Activated CD8-positive, alpha-beta memory T cell treated with anti-CD3 and anti-CD28 coated beads for 24 hours (primary cell): ENCODE data around the gene TSPY10.
"Not testable (repeated sequence)": the region's sequence is repeated elsewhere in the genome, so short reads cannot be mapped to it uniquely, and the experiment has no call there.

Source experiments
- DNase-seq: peaks from one replicate; pipeline ENCODE4 v3.0.0-alpha.2; 2020

Gene TSPY10, protein sequence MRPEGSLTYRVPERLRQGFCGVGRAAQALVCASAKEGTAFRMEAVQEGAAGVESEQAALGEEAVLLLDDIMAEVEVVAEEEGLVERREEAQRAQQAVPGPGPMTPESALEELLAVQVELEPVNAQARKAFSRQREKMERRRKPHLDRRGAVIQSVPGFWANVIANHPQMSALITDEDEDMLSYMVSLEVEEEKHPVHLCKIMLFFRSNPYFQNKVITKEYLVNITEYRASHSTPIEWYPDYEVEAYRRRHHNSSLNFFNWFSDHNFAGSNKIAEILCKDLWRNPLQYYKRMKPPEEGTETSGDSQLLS

DNA sequence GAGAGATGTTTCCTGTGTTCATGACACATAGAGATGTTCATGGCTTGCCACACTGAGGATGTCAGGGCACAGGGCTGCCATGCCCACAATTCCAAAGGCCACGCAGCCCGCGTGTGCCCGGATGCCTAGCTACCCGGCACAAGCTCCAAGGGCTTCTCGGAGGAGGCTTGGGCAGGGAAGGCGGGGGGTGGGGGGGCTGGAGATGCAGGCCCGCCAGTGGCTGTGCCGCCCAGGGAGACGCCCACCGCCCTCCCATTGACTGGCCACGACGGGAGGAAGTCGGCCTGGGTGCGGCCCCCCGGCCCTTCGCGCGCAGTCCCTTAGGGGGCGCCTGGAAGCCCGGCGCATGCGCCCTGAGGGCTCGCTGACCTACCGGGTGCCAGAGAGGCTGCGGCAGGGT lies at the start of gene TSPY10:
Gene TSPY10 (plus strand): TSS at position 301 of the 400 bp plus-strand sequence. CDS start 46 bp downstream, at position 347.
- not testable (repeated sequence) for DNase-seq

DNA sequence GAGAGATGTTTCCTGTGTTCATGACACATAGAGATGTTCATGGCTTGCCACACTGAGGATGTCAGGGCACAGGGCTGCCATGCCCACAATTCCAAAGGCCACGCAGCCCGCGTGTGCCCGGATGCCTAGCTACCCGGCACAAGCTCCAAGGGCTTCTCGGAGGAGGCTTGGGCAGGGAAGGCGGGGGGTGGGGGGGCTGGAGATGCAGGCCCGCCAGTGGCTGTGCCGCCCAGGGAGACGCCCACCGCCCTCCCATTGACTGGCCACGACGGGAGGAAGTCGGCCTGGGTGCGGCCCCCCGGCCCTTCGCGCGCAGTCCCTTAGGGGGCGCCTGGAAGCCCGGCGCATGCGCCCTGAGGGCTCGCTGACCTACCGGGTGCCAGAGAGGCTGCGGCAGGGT lies 40.7 kb upstream of the TSPY10 start, which contains the start of gene TSPY9:
Gene TSPY9 (plus strand): TSS at position 301 of the 400 bp plus-strand sequence. CDS start 46 bp downstream, at position 347.
- not testable (repeated sequence) for DNase-seq

DNA sequence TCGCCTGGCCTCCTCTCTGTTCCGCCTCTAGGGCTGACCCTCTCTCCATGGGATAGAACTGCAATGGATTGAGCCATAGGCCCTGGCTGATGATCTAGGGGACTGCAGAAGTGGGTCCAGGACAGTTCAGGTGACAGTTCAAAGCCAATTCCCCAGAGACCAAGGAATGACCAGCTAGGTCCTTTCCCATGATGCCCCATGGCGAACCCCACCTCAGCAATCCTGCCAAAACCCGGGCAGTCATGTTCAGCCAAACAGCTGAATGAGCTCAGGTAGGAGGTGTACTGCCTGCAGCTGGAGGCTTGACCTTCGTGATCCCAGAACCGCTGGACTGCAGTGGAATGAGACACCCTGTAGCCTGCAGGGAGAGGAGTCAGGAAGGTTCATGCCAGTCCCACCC lies 23.3 kb upstream of the TSPY10 start:
- not testable (repeated sequence) for DNase-seq

DNA sequence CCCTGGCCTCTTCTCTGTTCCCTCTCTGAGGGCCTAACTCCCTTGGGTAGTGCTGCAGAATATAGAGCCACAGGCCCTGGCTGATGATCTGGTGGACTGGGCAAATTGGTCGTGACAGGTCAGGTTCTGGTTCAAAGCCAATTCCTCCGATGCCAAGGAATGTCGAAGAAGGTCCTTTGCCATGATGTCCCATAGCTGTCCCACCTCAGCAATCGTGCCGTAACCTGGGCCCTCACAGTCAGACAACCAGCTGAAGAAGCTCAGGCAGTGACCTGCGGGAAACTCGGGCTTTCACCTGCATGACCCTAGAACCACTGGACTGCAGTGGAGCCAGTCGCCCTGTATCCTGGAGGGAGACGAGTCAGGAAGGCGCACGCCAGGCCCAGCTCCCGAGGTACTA lies 11.4 kb upstream of the TSPY10 start:
- not testable (repeated sequence) for DNase-seq
